ENCODE results near the gene ZBTB26.

The ZBTB26 gene

DNA sequence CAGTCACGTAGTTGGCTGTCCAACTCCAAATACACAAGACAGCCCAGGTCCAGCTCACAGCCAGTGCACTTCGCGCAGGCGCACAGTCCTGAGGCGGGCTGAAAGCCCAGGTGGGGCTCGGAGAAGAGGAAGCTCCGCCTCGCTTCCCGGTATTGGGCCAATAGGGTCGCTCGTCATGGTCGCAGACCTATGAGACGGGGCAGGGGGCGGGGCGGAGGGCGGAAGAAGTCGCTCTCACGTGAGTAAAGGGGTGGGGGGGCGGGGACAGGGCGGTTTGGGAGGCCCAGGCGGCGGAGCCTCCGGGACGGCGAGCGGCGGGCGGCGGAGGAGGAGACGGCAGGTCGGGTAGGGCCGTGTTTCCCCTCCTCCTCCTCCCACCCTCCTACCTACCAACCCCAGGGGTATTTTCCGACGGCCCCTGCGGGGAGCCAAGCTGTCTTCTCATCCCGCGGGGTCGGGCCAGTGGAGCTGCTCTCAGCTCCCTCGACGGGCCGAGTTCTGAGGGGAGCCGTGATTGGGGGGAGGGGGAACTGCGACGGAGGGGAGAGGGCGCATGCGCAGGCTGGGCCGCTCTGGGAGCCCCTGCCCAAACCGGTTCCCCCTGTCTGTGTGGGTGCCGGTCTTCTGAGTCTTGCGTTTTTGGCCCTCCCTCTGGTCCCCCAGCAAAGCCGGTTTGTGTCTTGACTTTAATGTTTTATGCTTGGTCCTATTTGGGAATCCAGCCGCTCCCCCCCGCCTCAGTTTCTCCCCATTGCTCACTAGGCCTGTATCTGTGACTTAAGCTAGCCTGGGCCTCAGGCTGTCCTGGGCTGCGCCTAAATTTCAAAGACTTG, 9.7 kb upstream of the ZBTB26 start, which contains the start of gene RABGAP1:
TSS of gene RABGAP1 (plus strand) at position 272 of the 833 bp plus-strand sequence. CDS start 16,040 bp downstream, outside the sequence.
- TF ChIP-seq GATA3 (IDR thresholded peaks at IDR 0.05; ENCODE audit: low read depth, low read length): no peak
- TF ChIP-seq GATA2 (IDR thresholded peaks at IDR 0.05; ENCODE audit: low read depth, low read length): no peak

- TF ChIP-seq GATA3 (IDR thresholded peaks at IDR 0.05; ENCODE audit: low read depth, low read length) (no peak), GATA2 (IDR thresholded peaks at IDR 0.05; ENCODE audit: low read depth, low read length) (no peak)
Measured at GRCh38 chr9:122940454-122940748, 9.1 kb upstream of the ZBTB26 start.

- no peak for TF ChIP-seq GATA2 (IDR thresholded peaks at IDR 0.05; ENCODE audit: low read depth, low read length)
- no peak for TF ChIP-seq GATA3 (IDR thresholded peaks at IDR 0.05; ENCODE audit: low read depth, low read length)
Measured at GRCh38 chr9:122939601-122940000, 8.3 kb upstream of the ZBTB26 start.

DNA sequence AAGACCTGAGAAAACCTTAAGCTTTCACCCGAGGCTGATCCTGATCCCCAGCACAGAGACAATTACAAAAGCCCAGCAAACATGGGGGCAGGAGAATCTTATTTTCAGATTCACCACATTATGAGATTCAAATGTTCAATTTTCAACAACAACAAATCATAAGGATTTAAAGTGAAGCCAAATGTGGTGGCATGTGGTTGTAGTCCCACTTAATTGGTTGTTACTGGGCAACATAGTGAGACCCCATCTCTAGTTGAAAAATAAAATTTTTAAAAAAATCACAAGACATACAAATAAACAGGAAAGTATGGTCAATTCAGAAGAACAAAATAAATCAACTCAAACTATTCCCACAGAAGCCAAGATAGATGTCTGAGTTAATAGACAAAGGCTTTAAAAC, 5.6 kb upstream of the ZBTB26 start:
- TF ChIP-seq GATA2 (IDR thresholded peaks at IDR 0.05; ENCODE audit: low read depth, low read length) (no peak), GATA3 (IDR thresholded peaks at IDR 0.05; ENCODE audit: low read depth, low read length) (no peak)

- no peak for TF ChIP-seq GATA3 (IDR thresholded peaks at IDR 0.05; ENCODE audit: low read depth, low read length)
- no peak for TF ChIP-seq GATA2 (IDR thresholded peaks at IDR 0.05; ENCODE audit: low read depth, low read length)
Measured at GRCh38 chr9:122936464-122936863, 5.2 kb upstream of the ZBTB26 start.

- TF ChIP-seq GATA3 (IDR thresholded peaks at IDR 0.05; ENCODE audit: low read depth, low read length) (no peak), GATA2 (IDR thresholded peaks at IDR 0.05; ENCODE audit: low read depth, low read length) (no peak)
Measured at GRCh38 chr9:122930541-122931225, 629 bp downstream of the ZBTB26 start.

- TF ChIP-seq GATA3 (IDR thresholded peaks at IDR 0.05; ENCODE audit: low read depth, low read length) (no peak), GATA2 (IDR thresholded peaks at IDR 0.05; ENCODE audit: low read depth, low read length) (no peak)
Measured at GRCh38 chr9:122929796-122930354, 1.4 kb downstream of the ZBTB26 start.

- TF ChIP-seq GATA2 (IDR thresholded peaks at IDR 0.05; ENCODE audit: low read depth, low read length): no peak
- TF ChIP-seq GATA3 (IDR thresholded peaks at IDR 0.05; ENCODE audit: low read depth, low read length): no peak
Measured at GRCh38 chr9:122923947-122924346, 7.4 kb downstream of the ZBTB26 start.

- TF ChIP-seq GATA2 (IDR thresholded peaks at IDR 0.05; ENCODE audit: low read depth, low read length) (no peak), GATA3 (IDR thresholded peaks at IDR 0.05; ENCODE audit: low read depth, low read length) (no peak)
Measured at GRCh38 chr9:122922713-122923112, 8.6 kb downstream of the ZBTB26 start.

DNA sequence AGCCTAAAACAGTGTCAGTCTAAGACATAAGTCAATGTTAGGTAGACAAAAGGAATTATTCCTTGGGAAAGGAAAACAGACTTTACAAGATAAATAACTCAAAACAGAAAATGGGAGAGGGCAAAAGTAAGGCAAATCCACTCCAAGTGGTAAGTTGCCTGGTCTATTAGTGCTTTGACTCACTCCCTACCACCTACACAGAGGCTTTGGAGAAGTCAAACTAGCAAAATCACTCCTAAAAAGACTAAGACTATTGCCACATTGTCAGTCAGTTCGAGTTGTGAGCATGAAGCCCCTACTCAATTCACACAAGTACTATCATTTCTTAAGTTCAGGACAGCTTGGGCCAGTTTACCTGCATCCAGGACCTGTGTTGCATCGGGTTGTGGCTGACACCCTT, 13.0 kb downstream of the ZBTB26 start:
- no peak for TF ChIP-seq GATA3 (IDR thresholded peaks at IDR 0.05; ENCODE audit: low read depth, low read length)
- TF ChIP-seq GATA2 (IDR thresholded peaks at IDR 0.05; ENCODE audit: low read depth, low read length): no peak

GRCh38 chr9:122912964-122913673, 18.2 kb downstream of the ZBTB26 start, which contains the start of gene ZBTB6:
Gene ZBTB6, minus strand, starts transcription at chr9:122913323. Its CDS starts 1,251 bp downstream, at chr9:122912072.
- TF ChIP-seq GATA3 (IDR thresholded peaks at IDR 0.05; ENCODE audit: low read depth, low read length): no peak
- TF ChIP-seq GATA2 (IDR thresholded peaks at IDR 0.05; ENCODE audit: low read depth, low read length): no peak

DNA sequence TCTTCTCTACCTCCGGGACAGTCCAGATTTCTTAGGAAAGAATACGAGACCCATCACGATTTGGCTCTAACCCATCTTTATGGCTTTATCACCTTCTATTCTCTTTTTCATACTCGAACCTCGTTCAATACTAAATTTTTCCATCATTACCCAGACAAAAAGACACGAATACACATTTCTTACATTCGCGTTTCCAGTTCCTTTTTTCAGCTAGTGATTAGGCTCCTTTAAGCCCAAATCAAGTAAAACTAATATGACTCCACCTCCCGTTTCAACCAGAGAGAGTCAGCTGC, 18.7 kb downstream of the ZBTB26 start:
- TF ChIP-seq GATA2 (IDR thresholded peaks at IDR 0.05; ENCODE audit: low read depth, low read length): no peak
- TF ChIP-seq GATA3 (IDR thresholded peaks at IDR 0.05; ENCODE audit: low read depth, low read length): no peak

- TF ChIP-seq GATA2 (IDR thresholded peaks at IDR 0.05; ENCODE audit: low read depth, low read length): no peak
Measured at GRCh38 chr9:122904823-122905710, 26.2 kb downstream of the ZBTB26 start, which contains the start of gene RC3H2. Gene RC3H2, minus strand, starts transcription at chr9:122905359. Its CDS starts 7,850 bp downstream, at chr9:122897509.

Data from SH-SY5Y (cell line).